Endothelial cell (in vitro differentiated cells): ENCODE results near the gene KRT31. TPM values are rescaled to one million over a fixed set of nuclear protein-coding genes. Genes with fewer than 3 reads are reported as not detected.
A peak's percentile ranks its signal among the peaks of the same experiment; 100 is the strongest.
"Not testable (repeated sequence)": the region's sequence is repeated elsewhere in the genome, so short reads cannot be mapped to it uniquely, and the experiment has no call there.

Experiments used
- DNase-seq: peaks from one replicate; pipeline ENCODE4 v3.0.0; 2021; ENCODE audit warnings: low spot score
- H3K27ac Mint-ChIP-seq: one replicate; pipeline ENCODE4 v1.8.0; 2021; ENCODE audit warnings: mixed read lengths, inconsistent platforms; ENCODE audit not compliant: unreplicated experiment
- H3K27me3 Mint-ChIP-seq: one replicate; pipeline ENCODE4 v1.8.0; 2021; ENCODE audit warnings: mild to moderate bottlenecking, moderate library complexity, mixed read lengths, inconsistent platforms; ENCODE audit not compliant: unreplicated experiment
- H3K36me3 Mint-ChIP-seq: one replicate; pipeline ENCODE4 v1.8.0; 2021; ENCODE audit warnings: mild to moderate bottlenecking, low read depth, mixed read lengths, inconsistent platforms; ENCODE audit not compliant: unreplicated experiment
- H3K4me1 Mint-ChIP-seq: one replicate; pipeline ENCODE4 v1.8.0; 2021; ENCODE audit warnings: mild to moderate bottlenecking, mixed read lengths, inconsistent platforms; ENCODE audit not compliant: unreplicated experiment
- H3K4me3 Mint-ChIP-seq: one replicate; pipeline ENCODE4 v1.8.0; 2021; ENCODE audit warnings: mild to moderate bottlenecking, mixed read lengths, inconsistent platforms; ENCODE audit not compliant: unreplicated experiment
- H3K9me3 Mint-ChIP-seq: one replicate; pipeline ENCODE4 v1.8.0; 2021; ENCODE audit warnings: mixed read lengths, inconsistent platforms; ENCODE audit not compliant: unreplicated experiment
- CTCF ChIP-seq: fragments of 200-600 bp; sonication (generic); IDR thresholded peaks from one replicate; pipeline ENCODE4 v1.5.0; 2021; ENCODE audit warnings: antibody characterized with exemption; ENCODE audit not compliant: unreplicated experiment
- total RNA-seq: library from RNA; stranded (reverse); fragmentation: NEBNext Ultra II Directional; extraction: Animal tissue kit (Norgen Biotek cat#: 25700); gene quantifications from one replicate; pipeline ENCODE4 v1.2.1, GENCODE V29; 2021; ENCODE audit not compliant: unreplicated experiment

Gene KRT31
- total RNA-seq, 1 donor from 2014 or later = not detected

- Mint-ChIP-seq H3K36me3 (no peaks in the 10 kb centered on the region), H3K4me3 (no peak overlapping the region), H3K27ac (no peak overlapping the region), H3K27me3 (peaks cover 2% of the 10 kb centered on the region), H3K4me1 (no peaks in the 10 kb centered on the region), H3K9me3 (no peaks in the 10 kb centered on the region)
- DNase-seq = no peak
- TF ChIP-seq CTCF = no peak
Measured at GRCh38 chr17:41363881-41364280, 33.5 kb downstream of the KRT31 start.

GRCh38 chr17:41360296-41360995, 37.0 kb downstream of the KRT31 start:
- DNase-seq = no peak
- Mint-ChIP-seq H3K4me1 (no peaks in the 10 kb centered on the region), H3K27ac (no peak overlapping the region), H3K36me3 (no peaks in the 10 kb centered on the region), H3K27me3 (peaks cover 2% of the 10 kb centered on the region), H3K9me3 (no peaks in the 10 kb centered on the region), H3K4me3 (no peak overlapping the region)
- TF ChIP-seq CTCF = no peak

GRCh38 chr17:41354536-41354935, 42.9 kb downstream of the KRT31 start:
- Mint-ChIP-seq H3K4me1 (no peaks in the 10 kb centered on the region), H3K4me3 (no peak overlapping the region), H3K36me3 (no peaks in the 10 kb centered on the region), H3K27me3 (no peaks in the 10 kb centered on the region), H3K27ac (no peak overlapping the region), H3K9me3 (no peaks in the 10 kb centered on the region)
- no peak for TF ChIP-seq CTCF
- no peak for DNase-seq

GRCh38 chr17:41352597-41353366, 44.6 kb downstream of the KRT31 start:
- TF ChIP-seq CTCF = no peak
- no peak overlapping the region for H3K4me3 Mint-ChIP-seq
- H3K9me3 Mint-ChIP-seq = no peaks in the 10 kb centered on the region
- peak; percentile 20 for DNase-seq
- no peaks in the 10 kb centered on the region for H3K36me3 Mint-ChIP-seq
- H3K27ac Mint-ChIP-seq = no peak overlapping the region
- H3K4me1 Mint-ChIP-seq = no peaks in the 10 kb centered on the region
- H3K27me3 Mint-ChIP-seq = no peaks in the 10 kb centered on the region

- Mint-ChIP-seq H3K27me3 (no peaks in the 10 kb centered on the region), H3K4me1 (no peaks in the 10 kb centered on the region), H3K9me3 (no peaks in the 10 kb centered on the region), H3K27ac (no peak overlapping the region), H3K36me3 (no peaks in the 10 kb centered on the region), H3K4me3 (no peak overlapping the region)
- TF ChIP-seq CTCF = no peak
- DNase-seq = no peak
Measured at GRCh38 chr17:41351177-41351576, 46.2 kb downstream of the KRT31 start.

- not testable (repeated sequence) for H3K4me3 Mint-ChIP-seq, DNase-seq, H3K27me3 Mint-ChIP-seq, H3K36me3 Mint-ChIP-seq, H3K4me1 Mint-ChIP-seq, H3K27ac Mint-ChIP-seq, H3K9me3 Mint-ChIP-seq
Measured at GRCh38 chr17:41350381-41350878, 47.0 kb downstream of the KRT31 start, which contains the start of gene KRT33A. KRT33A (minus strand) TSS chr17:41350828; CDS start chr17:41350767, 61 bp downstream.
